Right lobe of liver (tissue), 4 donors: ENCODE results near the gene ATP6V0D1.

Experiments
- CTCF ChIP-seq, 4 donors: fragments of 200-600 bp in 3 of 4; fragments of 450-650 bp in 1 of 4; IDR thresholded peaks; one replicate each; pipeline versions ENCODE4 v1.5.1 to v1.8.0; 2016 to 2022; ENCODE audit warnings: antibody characterized with exemption in 4 of 4, mild to moderate bottlenecking in 2 of 4
- POLR2A ChIP-seq: fragments of 450-650 bp; IDR thresholded peaks from one replicate; pipeline ENCODE4 v1.6.1; 2017; ENCODE audit warnings: antibody characterized with exemption, mild to moderate bottlenecking
- donor health status: DM: no; HTN: no; CAD: no.
- donor health status: DM: no; HTN: no; CAD: no.
- donor health status: DM: no; HTN: yes; CAD: no.

- no peak for TF ChIP-seq CTCF (IDR thresholded peaks at IDR 0.05)
- TF ChIP-seq POLR2A = no peak
Measured at GRCh38 chr16:67460961-67461360, 20.0 kb downstream of the ATP6V0D1 start.
